ENCODE data around the gene EIF3A.
A peak's percentile ranks its signal among the peaks of the same experiment; 100 is the strongest.

- peak in 1 of 2 donors; percentile 3 for TF ChIP-seq EP300 (IDR thresholded peaks at IDR 0.05)
- TF ChIP-seq CTCF (IDR thresholded peaks at IDR 0.05), result no peak
- no peak for TF ChIP-seq POLR2A (IDR thresholded peaks at IDR 0.05)
Measured at GRCh38 chr10:119079599-119080520, 757 bp downstream of the EIF3A start.

Measured in tibial nerve (tissue), 4 donors.